ENCODE data around the gene LY6G5C. TPM values are rescaled to one million over a fixed set of nuclear protein-coding genes. Genes with fewer than 3 reads are reported as not detected.
A peak's percentile ranks its signal among the peaks of the same experiment; 100 is the strongest.

Gene LY6G5C
- total and polyA plus RNA-seq, 2 of the 13 experiments (the other 11 are each of a cell fraction or from before 2014, with no cell fraction given): 0.33 to 0.55 TPM

DNA sequence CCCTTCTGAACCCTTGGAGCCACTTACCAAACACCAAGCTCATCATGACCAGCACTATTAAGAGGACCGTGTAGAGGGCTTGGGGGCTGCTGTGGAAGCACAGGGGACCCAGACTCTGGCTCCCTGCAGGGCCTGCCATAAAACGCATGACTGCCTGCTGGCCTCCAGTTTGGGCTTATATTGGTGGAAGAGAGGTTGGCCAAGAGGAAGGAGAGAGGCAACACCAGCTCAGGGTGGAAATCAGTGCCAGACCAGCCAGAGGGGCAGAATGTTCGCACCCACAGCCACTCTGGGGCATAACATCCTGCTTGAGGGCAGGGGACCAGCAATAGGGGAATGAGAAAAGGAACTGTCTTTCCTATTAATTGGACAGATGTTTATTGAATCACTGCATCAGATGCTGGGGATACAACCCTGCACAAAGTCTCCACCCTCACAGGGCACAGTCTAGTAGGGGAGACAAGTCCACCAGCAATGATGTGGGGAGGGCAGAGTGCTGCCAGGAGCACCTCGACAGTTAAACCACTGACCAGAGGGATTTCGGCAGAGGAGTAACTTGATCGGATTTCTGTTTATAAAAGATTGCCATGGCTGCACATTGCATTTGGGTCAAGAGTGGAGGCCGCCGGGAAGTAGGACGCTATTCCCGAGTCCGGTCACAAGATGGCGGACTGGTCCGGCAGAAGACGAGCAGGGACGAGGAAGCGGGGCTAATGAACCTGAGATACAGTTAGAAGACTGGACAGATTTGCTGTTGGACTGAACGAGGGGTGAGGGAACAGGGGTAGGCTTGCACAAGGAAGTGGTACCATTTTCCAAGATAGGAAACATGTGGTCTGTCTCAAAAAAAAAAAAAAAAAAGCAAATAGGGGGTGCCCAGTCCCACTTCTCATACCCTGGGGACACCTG, at the start of gene LY6G5C (continued):
- TF ChIP-seq ZNF512 (CRISPR knock-in tag; IDR thresholded peaks at IDR 0.05) (no peak), KLF6 (CRISPR knock-in tag; IDR thresholded peaks at IDR 0.05) (no peak; the same call in 1 of the 2 replicates), SMYD3 (CRISPR knock-in tag; IDR thresholded peaks at IDR 0.05) (0 out of 2 replicates have a peak, but pooled peaks have one; percentile 35), NRL (CRISPR knock-in tag; IDR thresholded peaks at IDR 0.05; ENCODE audit: borderline replicate concordance) (no peak), MBD4 (IDR thresholded peaks at IDR 0.05; ENCODE audit: borderline replicate concordance, low read length) (no peak), TARDBP (CRISPR knock-in tag; IDR thresholded peaks at IDR 0.05) (peak; percentile 52; the same call in 1 of the 2 replicates), ZNF205 (CRISPR knock-in tag; IDR thresholded peaks at IDR 0.05) (no peak), ZNF343 (CRISPR knock-in tag; IDR thresholded peaks at IDR 0.05) (no peak), ZNF687 (CRISPR knock-in tag; IDR thresholded peaks at IDR 0.05) (peak; percentile 29; the same call in 1 of the 2 replicates), ELF3 (CRISPR knock-in tag; IDR thresholded peaks at IDR 0.05) (peak; percentile 89), ZNF562 (CRISPR knock-in tag; IDR thresholded peaks at IDR 0.05; ENCODE audit: borderline replicate concordance) (no peak), HNF4A (CRISPR knock-in tag; IDR thresholded peaks at IDR 0.05) (no peak), DNMT1 (CRISPR knock-in tag; IDR thresholded peaks at IDR 0.05) (no peak), REXO4 (CRISPR knock-in tag; IDR thresholded peaks at IDR 0.05; ENCODE audit: borderline replicate concordance) (no peak), CHD2 (IDR thresholded peaks at IDR 0.05; ENCODE audit: low read depth, low read length) (no peak), ZNF280B (CRISPR knock-in tag; IDR thresholded peaks at IDR 0.05; ENCODE audit: borderline replicate concordance) (no peak), ZNF615 (CRISPR knock-in tag; IDR thresholded peaks at IDR 0.05; ENCODE audit: borderline replicate concordance) (no peak)
